ENCODE measurements around the gene GNL1.

DNA sequence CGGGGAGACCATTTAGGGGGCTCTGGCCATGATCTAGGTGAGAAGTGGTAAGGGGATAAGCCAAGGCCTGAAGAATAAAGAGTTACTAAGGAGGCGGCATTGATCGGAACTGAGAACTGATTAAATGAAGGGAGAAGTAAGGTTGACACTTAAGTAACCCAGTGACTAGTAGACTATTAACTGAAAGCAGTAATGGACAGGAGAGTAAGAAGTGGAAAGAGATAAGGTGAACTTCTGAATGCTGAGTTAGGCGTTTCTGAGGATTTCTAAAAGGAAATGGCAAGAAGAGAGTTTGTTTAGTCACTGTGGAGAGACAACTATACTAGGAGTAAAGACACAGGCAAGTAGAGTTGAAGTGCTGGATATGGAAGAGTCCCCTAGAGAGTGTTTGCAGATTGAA is 16.8 kb upstream of the GNL1 start:
- TF ChIP-seq POLR2A (IDR thresholded peaks at IDR 0.05; ENCODE audit: low read depth, low read length) (no peak), TAF1 (IDR thresholded peaks at IDR 0.05; ENCODE audit: borderline replicate concordance, low read depth, low read length) (no peak), POLR2AphosphoS5 (IDR thresholded peaks at IDR 0.05; ENCODE audit: low read depth, low read length) (no peak)

All from GM12892 (cell line).